Measurements from ENCODE around the gene VASH2.
"Not testable (repeated sequence)": the region's sequence is repeated elsewhere in the genome, so short reads cannot be mapped to it uniquely, and the experiment has no call there.

VASH2 gene
- 0 to 0.18 (median 0.04) reads per million in 4 experiments for total RNA-seq

- DNase-seq: no peak
Measured at GRCh38 chr1:212950243-212951125, at the start of gene VASH2. Gene VASH2, plus strand, starts transcription at chr1:212950541. Its CDS starts 1,002 bp downstream, at chr1:212951543.

GRCh38 chr1:212901290-212901689 lies 49.1 kb upstream of the VASH2 start:
- no peak for DNase-seq

GRCh38 chr1:212902054-212902453 lies 48.3 kb upstream of the VASH2 start:
- no peak for DNase-seq

- no peak for DNase-seq
Measured at GRCh38 chr1:212903664-212904063, 46.7 kb upstream of the VASH2 start.

- DNase-seq: not testable (repeated sequence)
Measured at GRCh38 chr1:212908071-212908470, 42.3 kb upstream of the VASH2 start.

GRCh38 chr1:212908971-212909370 lies 41.4 kb upstream of the VASH2 start:
- DNase-seq: no peak

- DNase-seq: no peak
Measured at GRCh38 chr1:212909652-212910063, 40.7 kb upstream of the VASH2 start.

- DNase-seq: not testable (repeated sequence)
Measured at GRCh38 chr1:212910213-212910612, 40.1 kb upstream of the VASH2 start.

GRCh38 chr1:212913638-212914037 lies 36.7 kb upstream of the VASH2 start:
- DNase-seq: not testable (repeated sequence)

- DNase-seq: not testable (repeated sequence)
Measured at GRCh38 chr1:212914110-212914509, 36.2 kb upstream of the VASH2 start.

- no peak for DNase-seq
Measured at GRCh38 chr1:212914789-212915188, 35.6 kb upstream of the VASH2 start.

- no peak for DNase-seq
Measured at GRCh38 chr1:212915245-212916091, 34.9 kb upstream of the VASH2 start.

- DNase-seq: no peak
Measured at GRCh38 chr1:212916481-212917133, 33.7 kb upstream of the VASH2 start.

- DNase-seq: no peak
Measured at GRCh38 chr1:212917134-212917485, 33.2 kb upstream of the VASH2 start.

- DNase-seq: no peak
Measured at GRCh38 chr1:212917858-212918257, 32.5 kb upstream of the VASH2 start.

GRCh38 chr1:212918824-212919223 lies 31.5 kb upstream of the VASH2 start:
- DNase-seq: no peak

GRCh38 chr1:212920246-212920645 lies 30.1 kb upstream of the VASH2 start:
- no peak for DNase-seq

GRCh38 chr1:212920896-212921295 lies 29.4 kb upstream of the VASH2 start:
- DNase-seq: no peak

GRCh38 chr1:212922016-212922415 lies 28.3 kb upstream of the VASH2 start:
- no peak for DNase-seq

GRCh38 chr1:212926372-212926771 lies 24.0 kb upstream of the VASH2 start:
- no peak for DNase-seq

GRCh38 chr1:212928323-212929291 lies 21.7 kb upstream of the VASH2 start:
- DNase-seq: no peak

Measured in effector CD8-positive, alpha-beta T cell (primary cell).